Stimulated activated CD4-positive, alpha-beta T cell treated with anti-CD3 and anti-CD28 coated beads, Interleukin-15, amount 100 ng/mL, for 1 hour (primary cell): ENCODE measurements around the gene LGALS3BP.
A peak's percentile ranks its signal among the peaks of the same experiment; 100 is the strongest.

Experiments used
- DNase-seq, 2 donors: peaks; one replicate each; pipeline ENCODE4 v3.0.0-alpha.2; 2020; ENCODE audit warnings: low read depth in 1 of 2, low spot score in 1 of 2

Gene LGALS3BP

GRCh38 chr17:78999947-79000395 is 20.2 kb upstream of the LGALS3BP start:
- DNase-seq = no peak

- DNase-seq = no peak
Measured at GRCh38 chr17:78999056-78999768, 19.5 kb upstream of the LGALS3BP start.

- DNase-seq = no peak
Measured at GRCh38 chr17:78998311-78999055, 18.8 kb upstream of the LGALS3BP start.

GRCh38 chr17:78997881-78998280 is 18.2 kb upstream of the LGALS3BP start:
- no peak for DNase-seq

- no peak for DNase-seq
Measured at GRCh38 chr17:78997231-78997741, 17.6 kb upstream of the LGALS3BP start.

- DNase-seq = no peak
Measured at GRCh38 chr17:78996781-78997201, 17.1 kb upstream of the LGALS3BP start.

GRCh38 chr17:78995761-78996451 is 16.2 kb upstream of the LGALS3BP start:
- DNase-seq = no peak

GRCh38 chr17:78995022-78995760 is 15.5 kb upstream of the LGALS3BP start:
- no peak for DNase-seq

- DNase-seq = no peak
Measured at GRCh38 chr17:78993981-78994671, 14.4 kb upstream of the LGALS3BP start.

- peak in 1 of 2 donors; percentile 33 for DNase-seq
Measured at GRCh38 chr17:78993241-78993956, 13.7 kb upstream of the LGALS3BP start.

GRCh38 chr17:78992542-78993212 is 13.0 kb upstream of the LGALS3BP start:
- no peak for DNase-seq

- no peak for DNase-seq
Measured at GRCh38 chr17:78991906-78992532, 12.3 kb upstream of the LGALS3BP start.

GRCh38 chr17:78991017-78991738 is 11.5 kb upstream of the LGALS3BP start:
- no peak for DNase-seq

- no peak for DNase-seq
Measured at GRCh38 chr17:78990349-78991016, 10.8 kb upstream of the LGALS3BP start.

GRCh38 chr17:78988152-78988551 is 8.4 kb upstream of the LGALS3BP start:
- DNase-seq = no peak

GRCh38 chr17:78986649-78987328 is 7.1 kb upstream of the LGALS3BP start:
- no peak for DNase-seq
